RWPE1 (cell line): ENCODE results near the gene WSB1.

Experiments
- CTCF ChIA-PET: fragments of 350-600 bp; sonication (Branson Sonifier 250); formaldehyde crosslinking; extraction: SDS; loops from one replicate; lab custom pipeline; 2021; lab: Yijun Ruan, JAX
- POLR2A ChIA-PET: fragments of 400-600 bp; formaldehyde crosslinking; extraction: SDS; loops from one replicate; lab custom pipeline; 2020; ENCODE audit warnings: antibody characterized with exemption; ENCODE audit not compliant: low non-redundant PET; lab: Yijun Ruan, JAX
- DNase-seq: peaks from one replicate; pipeline ENCODE4 v3.0.0; 2012; ENCODE audit warnings: low spot score
- H3K27ac ChIP-seq: fragments of 450-650 bp; 2 replicates; pipeline ENCODE4 v1.5.1; 2017
- TF ChIP-seq, protein P1 (sequence below): fragments of 450-650 bp; conservative IDR thresholded peaks from 2 replicates; pipeline ENCODE4 v1.5.1; 2017; ENCODE audit warnings: low read depth, mild to moderate bottlenecking

WSB1 gene

GRCh38 chr17:27264068-27264812, 29.7 kb upstream of the WSB1 start:
- no peak overlapping the region for H3K27ac ChIP-seq
- ChIA-PET POLR2A (no interaction called here), CTCF (interaction anchor here (0.6 to 1.0 kb wide), 2 partner anchors 46 to 336 kb away, joined by 3 read pairs; no protein-coding TSS in a partner anchor)
- TF ChIP-seq, protein P1, sequence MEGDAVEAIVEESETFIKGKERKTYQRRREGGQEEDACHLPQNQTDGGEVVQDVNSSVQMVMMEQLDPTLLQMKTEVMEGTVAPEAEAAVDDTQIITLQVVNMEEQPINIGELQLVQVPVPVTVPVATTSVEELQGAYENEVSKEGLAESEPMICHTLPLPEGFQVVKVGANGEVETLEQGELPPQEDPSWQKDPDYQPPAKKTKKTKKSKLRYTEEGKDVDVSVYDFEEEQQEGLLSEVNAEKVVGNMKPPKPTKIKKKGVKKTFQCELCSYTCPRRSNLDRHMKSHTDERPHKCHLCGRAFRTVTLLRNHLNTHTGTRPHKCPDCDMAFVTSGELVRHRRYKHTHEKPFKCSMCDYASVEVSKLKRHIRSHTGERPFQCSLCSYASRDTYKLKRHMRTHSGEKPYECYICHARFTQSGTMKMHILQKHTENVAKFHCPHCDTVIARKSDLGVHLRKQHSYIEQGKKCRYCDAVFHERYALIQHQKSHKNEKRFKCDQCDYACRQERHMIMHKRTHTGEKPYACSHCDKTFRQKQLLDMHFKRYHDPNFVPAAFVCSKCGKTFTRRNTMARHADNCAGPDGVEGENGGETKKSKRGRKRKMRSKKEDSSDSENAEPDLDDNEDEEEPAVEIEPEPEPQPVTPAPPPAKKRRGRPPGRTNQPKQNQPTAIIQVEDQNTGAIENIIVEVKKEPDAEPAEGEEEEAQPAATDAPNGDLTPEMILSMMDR, result no peak
- no peak for DNase-seq

GRCh38 chr17:27265333-27265732, 28.6 kb upstream of the WSB1 start:
- DNase-seq, result no peak
- CTCF ChIA-PET, result no interaction called here
- no peak overlapping the region for H3K27ac ChIP-seq
- POLR2A ChIA-PET, result no interaction called here
- TF ChIP-seq, protein P1, result no peak

GRCh38 chr17:27266228-27266627, 27.7 kb upstream of the WSB1 start:
- ChIA-PET CTCF (no interaction called here), POLR2A (no interaction called here)
- no peak overlapping the region for H3K27ac ChIP-seq
- DNase-seq, result no peak
- TF ChIP-seq, protein P1, result no peak

DNA sequence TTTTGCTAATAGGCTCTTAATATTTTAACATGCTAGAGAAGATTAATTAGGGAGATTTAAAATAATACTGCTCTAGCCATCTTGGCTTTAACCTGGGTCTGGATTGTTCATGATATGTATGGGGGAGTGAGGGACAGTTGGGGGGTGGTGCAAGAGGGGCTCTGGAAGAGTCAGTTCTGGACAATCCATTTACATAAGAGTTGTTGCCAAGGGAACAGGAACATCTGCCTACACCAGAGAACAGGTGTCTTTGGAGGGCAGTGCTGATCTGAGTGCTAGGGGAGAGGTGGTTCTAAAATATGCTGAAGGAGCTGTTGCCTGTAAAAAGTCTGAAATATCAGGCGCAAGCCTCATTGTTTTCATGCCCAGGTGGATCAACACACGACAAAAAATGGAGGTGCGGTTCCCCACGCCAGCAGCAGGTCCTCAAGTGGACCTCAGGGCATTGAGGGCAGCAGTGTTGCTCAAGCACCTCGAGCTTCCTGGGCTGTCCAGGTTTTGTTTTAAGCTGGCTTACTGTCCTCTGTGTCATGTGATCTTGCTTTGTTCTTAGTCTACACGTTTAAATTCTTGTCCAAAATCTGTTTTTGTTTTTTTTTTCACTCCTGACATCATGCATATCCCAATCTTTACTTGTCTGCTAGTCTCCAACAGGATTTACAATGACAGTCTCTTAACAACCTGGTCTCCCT, 25.4 kb upstream of the WSB1 start:
- H3K27ac ChIP-seq, result no peak overlapping the region
- DNase-seq, result no peak
- ChIA-PET POLR2A (interaction anchor here (0.6 kb wide), 1 partner anchor 24 kb away, joined by 6 read pairs; no protein-coding TSS in a partner anchor), CTCF (interaction anchor here (0.6 to 1.1 kb wide), 2 partner anchors 26 to 32 kb away, joined by 4 to 5 read pairs; no protein-coding TSS in a partner anchor)
- TF ChIP-seq, protein P1, result no peak

GRCh38 chr17:27269201-27269600, 24.7 kb upstream of the WSB1 start:
- DNase-seq, result no peak
- no peak overlapping the region for H3K27ac ChIP-seq
- TF ChIP-seq, protein P1, result no peak
- ChIA-PET CTCF (interaction anchor here (1.1 kb wide), 1 partner anchor 32 kb away, joined by 4 read pairs; no protein-coding TSS in a partner anchor), POLR2A (no interaction called here)

DNA sequence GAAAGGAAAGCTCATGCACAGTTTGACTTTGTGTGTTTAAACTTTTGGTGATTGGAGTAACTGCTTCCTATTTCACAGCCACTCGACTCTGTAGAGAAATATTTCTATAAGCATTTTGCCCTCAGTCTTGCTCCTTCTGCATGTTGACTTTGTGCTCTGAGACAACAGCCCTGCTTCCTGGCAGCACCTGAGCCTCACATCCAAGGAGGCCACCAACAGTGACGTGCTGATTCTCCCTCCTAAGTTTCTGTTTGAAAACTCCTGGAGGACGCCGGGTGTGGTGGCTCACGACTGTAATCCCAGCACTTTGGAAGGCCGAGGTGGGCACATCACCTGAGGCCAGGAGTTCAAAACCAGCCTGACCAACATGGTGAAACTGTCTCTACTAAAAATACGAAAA, 23.9 kb upstream of the WSB1 start:
- POLR2A ChIA-PET, result no interaction called here
- CTCF ChIA-PET, result no interaction called here
- no peak overlapping the region for H3K27ac ChIP-seq
- TF ChIP-seq, protein P1, result no peak
- no peak for DNase-seq
